Tibial nerve (tissue), 4 donors: ENCODE results near the gene USP32.

Source experiments
- CTCF ChIP-seq, 5 experiments: fragments of 200-600 bp in 3 of 5; fragments of 450-650 bp in 2 of 5; sonication (generic) in 3 of 5; IDR thresholded peaks; one replicate each; pipeline ENCODE4 v1.5.1; 2016 to 2019; ENCODE audit warnings: antibody characterized with exemption in 5 of 5, mild to moderate bottlenecking in 3 of 5, moderate library complexity in 2 of 5
- EP300 ChIP-seq, 2 donors: sonication (generic); formaldehyde crosslinking; IDR thresholded peaks; one replicate each; pipeline ENCODE4 v1.6.1; 2017; ENCODE audit warnings: antibody characterized with exemption in 2 of 2, mild to moderate bottlenecking in 1 of 2

GRCh38 chr17:60381958-60382357 is 10.0 kb downstream of the USP32 start:
- TF ChIP-seq CTCF (IDR thresholded peaks at IDR 0.05): no peak
- no peak for TF ChIP-seq EP300 (IDR thresholded peaks at IDR 0.05)
